LNCaP clone FGC (cell line): ENCODE data around the gene VPS37D.

ENCODE experiments used
- DNase-seq: peaks from one replicate; pipeline ENCODE4 v3.0.0-alpha.2; 2011; ENCODE audit warnings: low read depth
- H3K4me3 ChIP-seq: 2 replicates; pipeline ENCODE4 v1.5.1; 2011; ENCODE audit warnings: mild to moderate bottlenecking, low read depth, low read length, control low read depth
- CTCF ChIP-seq: IDR thresholded peaks from 2 replicates; pipeline ENCODE4 v1.5.1; 2012; ENCODE audit warnings: mild to moderate bottlenecking; ENCODE audit not compliant: control insufficient read depth, insufficient read depth; ENCODE audit errors: extremely low read depth

The VPS37D gene

GRCh38 chr7:73721377-73721817, 53.8 kb downstream of the VPS37D start:
- no peak for TF ChIP-seq CTCF
- DNase-seq: peak; percentile 86
- H3K4me3 ChIP-seq: no peak overlapping the region
